ENCODE results near the gene SORCS3.

Gene SORCS3

DNA sequence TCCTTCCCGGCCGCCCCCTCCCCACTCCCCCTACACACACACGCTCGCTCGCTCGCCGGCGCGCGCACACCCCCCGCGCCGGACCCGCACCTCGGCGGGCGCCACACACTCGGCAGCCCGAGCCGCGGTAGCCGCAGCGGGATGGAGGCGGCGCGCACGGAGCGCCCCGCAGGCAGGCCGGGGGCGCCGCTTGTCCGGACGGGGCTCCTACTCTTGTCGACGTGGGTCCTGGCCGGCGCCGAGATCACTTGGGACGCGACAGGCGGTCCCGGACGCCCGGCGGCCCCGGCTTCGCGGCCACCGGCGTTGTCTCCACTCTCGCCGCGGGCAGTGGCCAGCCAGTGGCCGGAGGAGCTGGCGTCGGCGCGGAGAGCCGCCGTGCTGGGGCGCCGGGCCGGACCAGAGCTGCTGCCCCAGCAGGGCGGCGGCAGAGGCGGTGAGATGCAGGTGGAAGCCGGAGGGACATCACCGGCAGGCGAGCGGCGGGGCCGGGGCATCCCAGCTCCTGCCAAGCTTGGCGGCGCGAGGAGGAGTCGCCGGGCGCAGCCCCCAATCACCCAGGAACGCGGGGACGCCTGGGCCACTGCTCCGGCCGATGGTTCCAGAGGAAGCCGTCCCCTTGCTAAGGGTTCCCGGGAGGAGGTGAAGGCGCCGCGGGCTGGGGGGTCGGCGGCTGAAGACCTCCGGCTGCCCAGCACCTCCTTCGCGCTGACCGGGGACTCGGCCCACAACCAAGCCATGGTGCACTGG lies at the start of gene SORCS3:
Gene SORCS3, plus strand, starts transcription at position 104 of the 750 bp plus-strand sequence.
- no peak for DNase-seq (ENCODE audit: low spot score)

DNA sequence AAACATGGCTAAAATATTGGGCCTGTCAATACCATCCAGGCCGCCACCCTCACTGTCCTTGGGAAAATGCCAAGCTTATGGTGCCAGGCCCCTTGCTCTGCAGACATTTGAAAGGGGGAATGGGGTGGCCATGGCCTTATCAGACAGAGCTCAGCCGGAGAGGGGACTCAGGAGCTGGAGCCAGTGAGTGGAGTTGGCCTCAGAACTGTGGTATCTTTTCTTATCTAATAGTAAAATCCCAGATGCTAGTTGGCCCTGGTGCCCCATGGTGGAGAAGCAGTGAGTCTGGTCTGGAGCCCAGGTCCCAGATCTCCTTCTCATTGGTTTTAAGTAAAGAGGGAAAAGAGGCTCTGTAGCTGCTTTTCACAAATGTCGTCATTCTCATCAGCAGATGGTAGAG lies 49.6 kb upstream of the SORCS3 start:
- no peak for DNase-seq (ENCODE audit: low spot score)

DNA sequence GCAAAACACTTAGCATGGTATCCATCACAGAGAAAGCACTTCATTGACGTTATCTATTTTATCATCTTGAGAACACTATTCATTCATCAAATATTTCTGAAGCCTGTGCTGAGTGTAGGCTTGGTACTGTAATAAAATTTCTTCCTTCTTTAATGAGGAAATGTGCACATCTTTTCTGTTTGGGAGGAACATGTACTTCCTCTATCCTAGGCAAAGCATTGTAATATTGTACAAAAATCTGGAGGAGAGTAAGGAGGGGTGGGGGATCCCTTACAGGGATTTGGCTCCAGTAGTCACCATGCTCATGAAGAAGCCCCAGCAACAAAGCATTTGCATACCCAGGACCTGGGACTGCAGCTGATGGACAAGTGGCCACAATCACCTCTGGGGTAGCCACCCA lies 39.9 kb upstream of the SORCS3 start:
- DNase-seq (ENCODE audit: low spot score), result no peak

GRCh38 chr10:104608091-104608828 lies 32.8 kb upstream of the SORCS3 start:
- no peak for DNase-seq (ENCODE audit: low spot score)

- DNase-seq (ENCODE audit: low spot score), result no peak
Observed at GRCh38 chr10:104612571-104613205, 28.4 kb upstream of the SORCS3 start.

DNA sequence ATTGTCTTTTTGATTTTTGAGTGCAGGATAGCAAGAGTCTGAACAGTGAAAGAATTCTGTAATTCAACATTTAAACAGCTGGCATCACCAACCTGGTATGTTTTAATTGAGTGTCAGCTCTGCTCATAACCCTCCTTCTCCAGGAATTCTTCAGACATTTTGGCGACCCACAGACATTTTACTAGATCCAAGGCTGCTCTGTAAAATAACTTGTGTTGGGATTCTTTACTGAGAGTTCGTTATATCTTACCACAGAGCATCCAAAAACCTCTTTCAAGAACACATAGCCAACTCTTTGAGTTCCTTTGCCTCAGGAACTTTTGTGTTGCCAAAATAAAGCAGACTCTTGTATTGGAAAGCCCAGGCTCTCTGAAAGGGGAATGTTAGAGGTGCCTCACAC lies 27.7 kb upstream of the SORCS3 start:
- no peak for DNase-seq (ENCODE audit: low spot score)

- DNase-seq (ENCODE audit: low spot score), result peak; percentile 11
Observed at GRCh38 chr10:104614245-104614831, 26.8 kb upstream of the SORCS3 start.

DNA sequence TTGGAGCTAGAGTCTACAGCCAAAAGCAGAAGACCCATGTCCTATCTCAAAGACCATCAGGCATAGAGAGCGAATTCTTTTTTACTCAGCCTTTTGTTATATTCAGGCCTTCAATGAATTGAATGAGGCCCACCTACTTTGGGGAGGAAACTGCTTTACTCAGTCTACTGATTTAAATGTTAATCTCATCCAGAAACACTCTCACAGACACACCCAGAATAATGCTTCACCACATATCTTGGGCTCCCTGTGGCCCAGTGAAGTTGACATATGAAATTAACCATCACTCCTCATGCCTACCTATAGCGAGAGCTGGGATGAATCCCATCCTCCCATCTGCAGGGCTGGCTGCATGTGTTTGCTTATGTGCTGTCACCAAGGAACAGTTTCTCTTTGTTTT lies 26.0 kb upstream of the SORCS3 start:
- no peak for DNase-seq (ENCODE audit: low spot score)

GRCh38 chr10:104617831-104618230 lies 23.3 kb upstream of the SORCS3 start:
- DNase-seq (ENCODE audit: low spot score), result no peak

DNA sequence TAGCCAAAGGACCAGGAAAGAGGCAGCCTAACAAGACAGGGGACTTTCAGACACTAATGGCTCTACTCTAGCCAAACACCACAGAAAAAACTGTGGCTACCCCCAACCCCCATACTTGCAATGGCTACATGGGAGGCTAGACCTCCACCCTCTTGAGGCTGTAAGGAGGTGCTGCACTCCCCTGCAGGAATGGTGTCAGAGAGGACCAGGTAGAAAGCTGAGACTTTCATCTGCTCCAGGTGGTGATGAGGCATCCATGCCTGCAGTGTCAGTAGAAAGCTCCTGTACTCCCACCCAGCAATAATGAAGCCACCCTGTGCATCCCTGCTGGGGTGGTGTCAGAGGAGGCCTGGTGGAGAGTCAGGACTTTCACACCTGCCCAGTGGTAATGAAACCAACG lies 18.9 kb upstream of the SORCS3 start:
- DNase-seq (ENCODE audit: low spot score), result no peak

DNA sequence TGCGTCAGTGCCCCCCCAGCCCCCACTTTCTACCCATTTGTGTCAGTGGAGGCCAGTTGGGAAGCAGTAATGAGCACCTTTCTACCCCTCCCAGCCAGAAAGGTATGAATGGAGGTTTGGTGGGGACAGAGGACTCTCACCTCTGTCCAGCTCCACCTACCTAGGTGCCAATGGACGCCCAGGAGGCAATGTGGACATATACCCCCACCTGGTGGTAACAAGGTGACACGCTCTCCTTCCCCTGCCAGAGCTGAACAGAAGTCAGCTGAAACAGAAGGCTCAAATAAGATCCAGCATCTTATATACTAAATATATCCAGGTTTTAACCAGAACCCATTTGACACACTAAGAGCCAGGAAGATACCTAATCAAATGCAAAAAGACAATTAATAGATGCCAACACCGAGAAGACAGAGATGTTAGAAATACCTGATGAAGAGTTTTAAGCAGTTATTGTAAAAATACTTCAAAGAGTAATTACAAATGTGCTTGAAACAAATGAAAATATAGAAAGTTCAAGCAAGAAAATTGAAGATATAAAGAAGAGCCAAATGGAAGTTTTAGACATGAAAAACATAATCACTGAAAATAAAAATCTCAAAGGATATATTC lies 18.4 kb upstream of the SORCS3 start:
- DNase-seq (ENCODE audit: low spot score), result no peak

DNA sequence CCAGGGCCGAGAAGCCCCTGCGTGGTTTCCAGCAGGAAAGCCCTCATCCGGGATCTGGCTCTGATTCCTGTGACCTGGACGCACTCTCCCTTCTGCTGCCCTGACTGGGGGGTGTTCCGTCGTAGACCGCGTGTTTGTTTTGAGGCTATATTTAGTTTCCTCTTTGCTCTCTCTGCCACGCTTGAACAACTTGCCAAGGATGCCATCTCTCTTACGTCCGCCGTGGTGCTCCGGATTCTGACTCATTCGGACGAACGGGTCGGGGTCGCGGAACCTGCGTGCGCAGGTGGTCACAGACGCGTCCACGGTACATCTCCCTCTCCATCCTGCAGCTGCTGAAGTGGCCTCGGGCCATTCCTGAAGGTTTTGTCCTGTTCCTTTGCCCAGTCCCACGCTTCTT lies 10.4 kb upstream of the SORCS3 start:
- no peak for DNase-seq (ENCODE audit: low spot score)

DNA sequence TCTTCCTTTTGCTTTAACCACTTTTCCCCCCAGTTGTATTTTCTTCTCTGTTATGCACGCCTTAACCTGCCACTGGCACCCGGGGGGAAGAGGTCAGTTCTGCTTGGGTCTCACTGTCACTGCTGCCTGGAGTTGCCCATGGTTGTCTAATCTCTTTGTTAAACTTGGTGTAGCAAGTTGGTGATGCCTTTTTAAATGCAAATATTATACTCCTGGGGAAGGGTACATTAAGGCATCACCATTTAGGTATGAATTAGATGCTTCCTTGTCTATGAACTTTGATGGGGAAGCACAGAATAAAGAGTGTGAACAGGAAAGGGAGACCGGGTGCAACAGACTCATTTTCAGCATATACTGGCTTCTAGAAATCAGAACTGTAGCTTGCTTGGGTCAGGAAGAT lies 9.1 kb upstream of the SORCS3 start:
- no peak for DNase-seq (ENCODE audit: low spot score)

GRCh38 chr10:104638861-104639589 lies 2.1 kb upstream of the SORCS3 start:
- no peak for DNase-seq (ENCODE audit: low spot score)

- no peak for DNase-seq (ENCODE audit: low spot score)
Observed at GRCh38 chr10:104639590-104640338, 1.3 kb upstream of the SORCS3 start.

- no peak for DNase-seq (ENCODE audit: low spot score)
Observed at GRCh38 chr10:104640339-104641186, 527 bp upstream of the SORCS3 start.

DNA sequence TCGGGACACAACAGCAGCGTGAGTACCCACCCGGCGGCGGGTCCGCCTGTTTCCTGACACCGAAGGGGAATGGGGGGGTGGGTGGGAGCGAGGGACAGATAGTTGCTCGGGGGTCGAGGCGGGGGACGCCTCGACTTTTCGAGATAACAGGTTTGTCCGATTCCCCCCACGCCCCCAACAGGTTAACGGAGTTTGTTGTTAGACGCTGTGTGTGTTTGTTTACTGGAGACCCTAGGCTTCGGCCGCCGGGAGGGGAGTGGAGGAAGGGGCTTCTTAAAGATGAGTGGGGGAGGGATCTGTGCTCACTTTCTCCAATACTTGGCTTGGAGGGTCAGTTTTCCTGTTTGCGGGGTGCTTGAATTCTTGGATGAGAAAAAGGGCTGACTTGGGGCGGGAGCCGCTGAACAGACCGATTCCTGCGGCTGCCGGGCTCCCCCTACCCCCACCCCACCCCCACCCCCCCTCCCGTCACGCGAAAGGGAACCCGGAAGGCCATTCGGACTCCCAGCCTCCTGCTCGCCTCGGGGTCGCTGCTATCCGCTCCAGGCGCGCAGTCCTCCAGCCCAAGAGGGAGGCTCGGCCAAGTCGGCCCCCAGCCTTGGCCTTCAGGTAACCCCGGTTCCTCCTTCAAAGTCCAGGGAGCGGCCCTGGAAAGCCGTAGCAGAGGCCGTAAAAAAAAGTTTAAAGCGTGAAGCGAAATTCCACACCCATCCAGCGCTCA lies 1.0 kb downstream of the SORCS3 start:
- no peak for DNase-seq (ENCODE audit: low spot score)

DNA sequence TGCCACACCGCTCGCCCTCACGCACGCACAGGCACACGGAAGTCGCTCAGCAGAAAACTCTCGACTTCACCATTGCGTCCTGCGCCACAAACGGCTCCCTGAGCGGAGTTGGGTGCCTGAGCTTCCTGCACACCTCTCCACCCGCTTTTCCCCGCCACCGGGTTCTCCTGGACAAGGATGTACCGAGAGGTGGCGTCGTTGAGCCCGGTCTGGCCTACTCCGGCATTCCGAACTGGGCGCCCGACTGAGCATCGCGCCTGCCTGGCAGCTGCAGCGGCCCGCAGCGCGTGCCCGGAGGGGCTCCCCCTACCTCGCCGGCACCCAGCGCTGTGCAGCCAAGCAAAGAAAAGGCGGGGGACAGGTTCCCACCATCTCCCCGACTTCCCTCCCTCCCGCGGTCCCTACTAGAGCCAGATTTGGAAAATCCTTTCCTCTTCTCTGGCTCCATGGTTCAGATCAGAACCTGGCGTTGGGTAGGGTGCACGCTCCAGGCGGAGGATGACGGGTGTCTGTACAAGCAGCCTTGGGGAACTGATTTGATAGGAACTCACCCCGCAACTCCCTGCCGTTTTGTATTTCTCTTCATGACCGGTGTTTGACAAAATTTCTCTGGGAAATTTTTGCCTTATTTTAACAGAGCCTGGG lies 1.7 kb downstream of the SORCS3 start:
- no peak for DNase-seq (ENCODE audit: low spot score)

- no peak for DNase-seq (ENCODE audit: low spot score)
Observed at GRCh38 chr10:104643303-104643663, 2.2 kb downstream of the SORCS3 start.
